GM21576 (cell line): Measurements from ENCODE around the gene KCNT2.
"Not testable (repeated sequence)": the region's sequence is repeated elsewhere in the genome, so short reads cannot be mapped to it uniquely, and the experiment has no call there.

Experiments
- ATAC-seq: cut with Tn5 transposase; IDR thresholded peaks from one replicate; pipeline ENCODE4 v1.9.1; 2021; ENCODE audit warnings: mild to moderate bottlenecking, moderate library complexity; ENCODE audit not compliant: unreplicated experiment

The KCNT2 gene

DNA sequence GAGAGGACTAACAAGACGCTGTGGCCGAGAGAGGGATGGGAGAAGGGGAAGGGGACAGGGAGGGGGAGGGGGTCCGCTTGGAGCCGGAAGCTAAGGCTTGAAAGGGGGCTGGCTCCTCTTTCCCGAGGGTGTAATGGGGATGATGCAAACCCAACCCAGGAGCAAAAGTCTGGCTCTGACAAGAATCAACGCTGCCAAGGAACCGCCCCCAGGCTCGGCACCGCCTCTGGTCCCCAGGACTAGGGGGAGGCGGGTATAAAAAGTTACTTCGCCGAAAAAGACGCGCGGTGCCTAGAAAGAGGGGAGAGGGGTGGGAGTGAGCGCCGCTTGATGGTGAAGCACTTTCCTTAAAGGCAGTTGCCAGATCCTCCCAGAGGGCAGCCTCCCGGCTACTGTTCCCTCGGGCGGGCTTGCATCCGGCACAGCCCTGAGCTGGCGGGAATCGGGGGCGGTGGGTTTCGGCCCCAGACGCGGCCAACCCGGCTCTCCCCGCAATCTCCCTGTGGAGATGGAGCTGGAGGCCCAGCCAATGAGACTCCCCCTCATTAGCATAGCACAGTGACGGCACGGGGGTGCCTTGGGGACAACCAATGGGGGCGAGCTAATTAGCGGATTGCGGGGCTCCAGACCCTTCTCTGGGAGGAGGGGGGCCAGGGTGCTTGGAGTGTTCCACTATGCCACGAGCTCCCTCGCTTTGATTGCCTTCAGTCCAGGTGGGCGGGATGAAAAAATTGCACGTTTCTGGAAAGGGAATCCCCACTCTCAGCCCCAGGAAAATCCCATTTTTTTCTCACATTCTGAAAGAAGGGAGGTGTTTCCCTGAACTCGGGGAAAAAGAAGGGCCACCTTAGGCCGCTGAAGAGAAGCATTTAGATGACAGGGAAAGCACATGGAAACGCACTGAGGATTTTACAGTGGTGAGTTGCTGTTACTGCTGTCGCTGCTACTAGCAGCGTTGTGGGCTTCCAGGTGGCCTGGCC is at the start of gene KCNT2:
Gene KCNT2 (minus strand): TSS at position 51 of the 980 bp plus-strand sequence. CDS start 131 bp downstream, outside the sequence.
- ATAC-seq: no peak

DNA sequence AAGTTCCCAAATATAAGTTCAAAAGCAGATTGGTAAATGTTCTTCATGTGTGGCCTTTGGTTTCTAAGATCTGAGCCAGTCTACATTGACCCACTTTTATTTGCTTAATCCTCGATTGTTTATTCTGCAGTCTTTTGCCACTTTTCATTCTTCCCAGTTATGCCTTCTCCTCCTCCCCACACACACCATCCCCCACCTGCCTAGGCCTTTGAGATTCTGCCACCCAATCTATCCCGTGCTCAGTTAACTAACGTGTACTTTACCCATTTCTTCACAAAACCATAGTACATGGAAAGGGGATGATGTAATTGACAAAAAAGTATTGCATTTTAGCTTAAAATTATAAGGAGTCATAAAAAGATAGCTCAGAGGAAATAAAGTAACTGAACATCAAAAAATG is 47.3 kb upstream of the KCNT2 start:
- ATAC-seq: no peak

DNA sequence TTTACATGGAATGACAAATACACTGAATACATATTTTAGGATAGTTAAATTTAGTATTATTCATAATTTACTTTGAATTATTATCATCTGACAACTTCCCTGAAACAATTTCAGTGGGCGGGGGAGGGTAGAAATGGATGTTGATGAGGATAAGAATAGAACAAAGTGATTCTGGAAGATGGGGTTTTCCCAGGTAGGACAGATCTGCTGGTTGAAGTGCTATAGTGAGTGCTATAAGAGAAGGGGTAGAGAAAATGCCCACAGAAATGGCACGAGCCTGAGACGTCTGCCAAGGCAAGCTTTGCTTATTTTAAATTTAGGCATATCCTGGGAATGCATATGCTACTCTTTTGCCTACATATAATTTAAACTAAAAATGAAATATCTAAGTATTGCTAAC is 46.8 kb upstream of the KCNT2 start:
- ATAC-seq: no peak

DNA sequence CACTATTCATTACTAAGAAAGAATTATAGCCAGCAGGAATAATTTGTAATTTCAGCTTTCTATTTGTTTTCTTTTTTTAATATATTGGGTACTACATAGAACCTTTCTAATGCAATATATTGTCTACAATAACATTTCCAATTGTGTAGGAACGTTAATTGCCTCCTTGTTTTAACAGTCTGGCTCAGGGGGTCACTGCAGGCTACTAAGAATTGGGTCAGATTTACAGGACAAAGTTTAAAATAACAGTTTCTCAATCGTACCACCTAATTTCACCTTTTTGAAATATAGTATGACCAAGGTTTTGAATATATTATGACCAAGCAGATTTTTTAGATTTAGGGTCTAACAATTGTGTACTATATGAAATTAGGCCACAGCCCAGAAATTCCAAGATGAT is 46.0 kb upstream of the KCNT2 start:
- ATAC-seq: no peak

DNA sequence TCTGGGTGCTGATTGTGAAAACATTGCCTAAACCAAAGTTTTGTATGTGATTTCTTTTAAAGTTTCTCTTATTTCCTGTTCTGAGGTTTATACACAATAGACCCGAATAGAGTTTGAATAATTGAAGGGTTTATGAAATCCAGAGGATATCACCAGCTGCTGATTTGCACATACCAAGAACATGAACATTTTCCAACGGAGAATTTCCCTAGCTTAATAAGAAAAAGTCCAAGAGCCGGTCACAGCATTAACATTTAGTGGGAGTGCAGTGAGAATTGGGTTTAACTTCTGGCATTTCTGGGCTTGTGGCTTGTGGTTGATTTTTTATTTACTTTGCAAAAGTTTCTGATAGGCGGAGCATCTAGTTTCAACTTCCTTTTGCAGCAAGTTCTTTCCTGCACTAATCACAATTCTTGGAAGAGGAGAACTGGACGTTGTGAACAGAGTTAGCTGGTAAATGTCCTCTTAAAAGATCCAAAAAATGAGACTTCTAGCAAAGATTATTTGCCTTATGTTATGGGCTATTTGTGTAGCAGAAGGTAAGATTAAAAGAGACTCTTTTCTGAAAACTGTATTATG is 43.5 kb upstream of the KCNT2 start, which contains the start of gene CFH:
Gene CFH (plus strand): TSS at position 407 of the 579 bp plus-strand sequence. CDS start 75 bp downstream, at position 482.
- ATAC-seq: no peak

DNA sequence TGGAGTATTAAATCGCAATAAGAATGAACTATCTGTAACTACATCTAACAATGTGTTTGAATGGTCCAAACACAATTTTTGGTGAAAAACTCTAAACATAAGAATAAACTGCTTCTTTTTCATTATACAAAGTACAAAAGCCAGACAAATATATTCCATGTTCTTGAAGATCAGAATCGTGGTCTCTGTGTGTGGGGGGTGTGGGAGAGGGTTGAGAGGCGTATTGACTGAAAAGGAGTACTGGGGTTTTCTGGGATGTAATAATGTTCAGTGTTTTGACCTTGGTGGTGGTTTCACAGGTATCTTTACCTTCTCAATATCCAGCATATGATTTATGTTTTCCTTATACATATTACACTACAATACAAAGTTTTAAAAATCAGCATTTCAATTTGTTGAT is 42.8 kb upstream of the KCNT2 start:
- ATAC-seq: no peak

DNA sequence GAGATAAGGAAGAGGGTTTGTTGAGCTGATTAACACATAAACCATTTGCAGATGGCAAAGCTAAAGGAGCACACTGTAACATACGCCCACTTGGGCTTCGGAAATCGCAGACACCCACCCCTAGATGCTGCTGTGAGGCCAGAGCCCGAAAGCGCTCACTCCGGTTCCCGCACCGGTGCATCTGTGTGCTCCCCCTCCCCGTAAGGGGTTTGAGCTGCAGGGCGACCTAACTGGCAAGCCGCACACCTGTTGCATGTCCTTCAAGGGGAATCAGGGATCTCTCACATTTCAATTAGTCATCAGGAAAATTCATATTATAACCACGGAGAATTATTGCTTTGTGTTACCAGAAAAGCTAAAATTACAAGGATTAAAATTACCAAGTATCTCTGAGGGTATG is 42.2 kb upstream of the KCNT2 start:
- no peak for ATAC-seq

DNA sequence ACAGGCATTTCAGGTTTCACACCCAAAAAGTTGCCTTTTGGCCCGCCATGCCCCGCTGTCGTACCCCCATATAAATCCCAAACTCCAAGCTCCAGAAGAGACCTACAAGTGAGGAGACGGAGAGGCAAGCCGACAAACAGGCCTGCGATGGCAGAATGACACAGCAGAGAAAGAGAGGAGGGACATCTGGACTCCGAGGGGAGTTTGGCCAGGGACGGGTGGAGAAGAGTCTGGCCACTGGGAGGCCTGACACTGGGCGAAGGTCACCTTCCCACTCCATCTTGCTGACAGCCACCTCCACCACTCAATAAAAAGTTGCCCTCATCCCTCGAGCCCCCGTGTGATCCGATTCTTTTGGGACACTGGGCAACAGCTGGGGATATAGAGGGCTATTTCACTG is 41.8 kb upstream of the KCNT2 start:
- no peak for ATAC-seq

DNA sequence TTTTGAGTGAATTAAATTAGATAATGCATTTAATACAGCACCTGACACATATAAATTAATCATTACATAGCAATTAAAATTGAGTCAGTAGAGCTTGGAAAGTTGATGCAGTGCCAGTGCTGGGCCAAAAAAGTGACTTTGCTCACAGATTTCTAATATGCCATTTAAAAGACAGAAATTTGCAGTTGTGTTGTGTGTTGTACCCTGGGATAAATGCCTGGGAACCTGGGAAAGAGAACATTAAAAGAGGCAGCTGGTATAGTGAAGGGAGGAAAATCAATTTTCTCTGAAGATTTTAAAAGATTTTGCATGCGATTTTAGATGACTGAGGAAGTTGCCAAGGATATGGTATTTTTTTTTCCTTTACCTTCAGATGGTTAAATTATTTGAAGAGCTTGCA is 32.7 kb upstream of the KCNT2 start:
- no peak for ATAC-seq

DNA sequence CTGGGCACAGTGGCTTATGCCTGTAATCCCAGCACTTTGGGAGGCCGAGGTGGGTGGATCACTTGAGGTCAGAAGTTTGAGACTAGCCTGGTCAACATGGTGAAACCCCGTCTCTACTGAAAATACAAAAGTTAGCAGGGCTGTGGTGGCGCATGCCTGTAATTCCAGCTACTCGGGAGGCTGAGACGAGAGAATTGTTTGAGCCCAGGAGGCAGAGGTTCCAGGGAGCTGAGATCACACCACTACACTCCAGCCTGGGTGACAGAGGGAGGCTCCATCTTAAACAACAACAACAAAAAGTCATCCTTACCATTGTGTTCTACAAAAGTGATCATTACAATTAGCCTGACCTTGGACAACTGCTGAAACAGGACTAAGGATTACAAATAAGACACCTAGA is 31.1 kb upstream of the KCNT2 start:
- ATAC-seq: not testable (repeated sequence)

DNA sequence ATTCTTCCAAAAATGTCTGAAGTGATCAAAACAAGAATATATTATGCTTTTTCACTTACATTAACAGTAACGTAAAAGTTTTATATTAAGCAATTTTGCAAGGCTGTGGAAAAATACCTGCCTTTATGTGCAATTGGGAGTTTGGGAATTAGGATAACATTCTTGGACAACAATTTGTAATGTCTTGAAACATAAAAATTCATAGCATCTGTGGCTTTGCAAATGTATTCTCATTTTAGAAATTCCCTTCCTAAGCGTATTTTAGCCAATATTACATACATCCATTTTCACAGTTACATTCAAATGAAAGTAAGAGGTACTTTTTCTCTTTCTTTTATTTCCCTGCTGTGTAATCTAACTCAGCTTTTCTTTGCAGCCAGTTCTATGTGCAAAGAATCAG is 30.2 kb upstream of the KCNT2 start:
- ATAC-seq: no peak

DNA sequence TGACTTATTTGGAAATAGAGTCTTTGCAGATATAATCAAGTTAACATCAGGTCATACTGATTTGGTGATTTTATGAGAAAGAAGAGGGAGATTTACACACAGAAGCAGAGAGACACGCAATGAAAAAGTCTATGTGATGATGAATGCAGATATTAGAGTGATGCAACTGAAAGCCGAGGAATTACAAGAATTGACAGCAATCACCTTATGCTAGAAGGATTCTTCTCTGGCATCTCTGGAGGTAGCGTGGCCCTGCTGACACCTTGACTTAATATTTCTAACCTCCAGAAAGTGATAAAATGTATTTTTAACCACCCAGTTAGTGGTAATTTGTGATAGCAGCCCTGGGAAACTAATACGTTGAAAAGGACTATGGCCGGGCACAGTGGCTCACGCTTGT is 29.4 kb upstream of the KCNT2 start:
- no peak for ATAC-seq

DNA sequence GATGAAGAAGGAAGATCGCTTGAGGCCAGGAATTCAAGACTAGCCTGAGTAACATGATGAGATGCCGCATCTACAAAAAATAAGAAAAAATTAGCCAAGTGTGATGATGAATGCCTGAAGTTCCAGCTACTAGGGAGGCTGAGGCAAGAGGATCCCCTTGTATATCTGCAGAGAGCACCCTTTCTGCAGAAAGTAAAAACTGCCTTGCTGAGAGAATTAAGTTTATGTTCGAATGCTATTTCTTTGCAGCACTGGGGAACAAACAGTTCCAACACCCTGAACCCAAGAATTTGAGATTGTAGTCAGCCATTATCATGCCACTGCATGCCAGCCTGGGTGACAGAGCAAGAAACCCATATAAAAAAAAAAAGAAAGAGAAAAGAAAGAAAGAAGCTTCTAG is 20.6 kb upstream of the KCNT2 start:
- no peak for ATAC-seq

DNA sequence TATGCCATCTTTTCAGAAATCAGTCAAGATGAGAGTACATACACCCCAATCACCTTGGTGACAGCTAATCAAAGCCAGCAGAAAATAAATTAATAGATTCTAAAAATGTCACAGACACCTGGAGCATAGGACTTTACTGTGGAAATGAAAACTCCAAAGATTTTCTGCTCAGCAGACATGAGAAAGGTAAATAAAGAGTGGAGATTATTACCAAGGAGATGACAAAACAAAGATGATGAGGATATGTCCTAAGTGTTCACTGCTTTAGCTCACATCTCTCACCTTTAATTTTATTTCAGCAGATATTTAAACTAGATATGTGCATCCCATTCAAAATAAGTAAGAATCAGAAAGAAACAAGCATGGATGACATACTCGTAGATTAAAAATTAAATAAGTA is 14.8 kb upstream of the KCNT2 start:
- ATAC-seq: no peak

DNA sequence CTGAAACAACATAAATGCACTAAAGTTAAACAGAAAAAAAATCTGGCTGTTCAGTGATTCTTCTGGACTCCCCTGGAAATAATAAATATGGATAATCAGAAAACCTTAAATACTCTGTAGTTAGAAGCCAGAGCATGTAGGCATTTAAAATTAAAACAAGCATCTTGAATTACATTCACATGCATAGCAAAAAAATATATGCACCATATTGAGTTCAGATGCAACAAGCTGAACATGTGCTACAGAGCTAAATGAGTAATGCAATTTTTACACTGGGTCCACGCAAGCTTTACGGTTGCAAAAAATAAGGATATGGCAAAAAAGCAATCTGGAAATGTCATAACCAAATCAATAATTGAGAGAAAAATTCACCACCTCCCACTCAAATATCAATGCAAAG is 11.5 kb upstream of the KCNT2 start:
- ATAC-seq: no peak

DNA sequence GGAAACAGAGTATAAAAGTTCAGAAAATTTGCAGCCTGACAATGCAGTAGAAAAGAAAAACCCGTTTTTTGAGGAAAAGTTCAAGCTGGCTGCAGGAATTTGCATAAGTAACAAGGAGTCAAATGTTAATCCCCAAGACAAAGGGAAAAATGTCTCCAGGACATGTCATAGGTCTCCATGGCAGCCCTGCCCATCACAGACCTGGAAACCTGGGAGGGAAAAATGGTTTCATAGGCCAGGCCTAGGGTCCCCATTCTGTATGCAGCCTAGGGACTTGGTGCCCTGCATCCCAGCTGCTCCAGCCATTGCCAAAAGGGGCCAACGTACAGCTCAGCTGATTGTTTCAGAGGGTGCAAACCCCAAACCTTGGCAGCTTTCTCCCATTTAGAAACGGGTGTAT is 3.6 kb upstream of the KCNT2 start:
- no peak for ATAC-seq

DNA sequence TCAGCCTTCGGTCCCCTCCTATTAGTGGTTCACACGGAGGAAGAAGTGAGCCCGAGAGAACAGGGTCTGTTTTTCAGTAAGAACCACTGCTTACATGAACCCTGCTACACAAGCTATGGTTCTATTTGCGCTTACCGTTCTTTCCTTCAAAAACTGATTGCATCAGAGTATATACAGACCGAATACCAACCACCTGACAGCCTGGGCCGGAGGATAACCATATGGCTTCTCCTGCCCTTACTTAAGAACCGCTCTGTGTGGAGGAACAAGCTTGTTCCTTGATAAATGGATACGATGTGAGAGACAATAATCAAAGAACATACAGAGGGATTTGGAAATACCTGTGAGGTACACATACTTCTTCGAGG is 1.1 kb upstream of the KCNT2 start:
- ATAC-seq: no peak

DNA sequence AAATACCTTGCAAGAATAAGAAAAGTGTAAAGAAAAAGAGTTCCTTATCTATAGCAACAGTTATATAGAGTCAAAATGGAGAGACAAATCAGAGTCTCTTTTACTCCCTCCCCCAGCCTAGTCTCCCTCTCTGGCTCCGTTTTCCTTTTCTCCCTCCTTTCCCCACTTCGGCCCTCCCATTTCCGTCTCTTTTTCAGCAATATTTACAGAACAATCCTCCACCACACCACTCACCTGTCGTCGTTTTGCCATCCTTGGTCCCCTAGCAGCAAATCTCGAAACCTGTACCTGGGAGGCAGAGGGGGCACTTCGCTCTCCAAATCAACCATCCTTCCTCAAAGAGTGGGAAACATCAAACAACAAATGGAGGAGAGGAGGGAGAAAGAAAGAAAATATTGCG is 259 bp downstream of the KCNT2 start:
- no peak for ATAC-seq

DNA sequence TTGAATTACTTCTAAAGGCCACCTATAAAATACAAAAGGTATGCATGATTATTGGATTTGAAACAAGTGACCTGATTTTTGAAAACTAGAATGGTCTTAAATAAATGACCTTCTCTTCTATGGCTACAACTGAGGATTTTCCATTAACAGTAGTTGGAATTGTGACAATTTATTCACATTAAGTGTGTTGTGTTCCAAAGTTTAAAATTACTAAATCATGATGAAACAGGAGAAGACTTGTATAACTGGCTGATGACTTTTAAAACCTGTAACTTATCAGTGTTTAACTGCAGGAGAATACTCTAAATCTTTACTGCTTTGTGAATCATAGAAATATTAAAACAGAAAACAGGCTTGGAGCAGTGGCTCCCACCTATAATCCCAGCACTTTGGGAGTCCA is 4.6 kb downstream of the KCNT2 start:
- no peak for ATAC-seq

DNA sequence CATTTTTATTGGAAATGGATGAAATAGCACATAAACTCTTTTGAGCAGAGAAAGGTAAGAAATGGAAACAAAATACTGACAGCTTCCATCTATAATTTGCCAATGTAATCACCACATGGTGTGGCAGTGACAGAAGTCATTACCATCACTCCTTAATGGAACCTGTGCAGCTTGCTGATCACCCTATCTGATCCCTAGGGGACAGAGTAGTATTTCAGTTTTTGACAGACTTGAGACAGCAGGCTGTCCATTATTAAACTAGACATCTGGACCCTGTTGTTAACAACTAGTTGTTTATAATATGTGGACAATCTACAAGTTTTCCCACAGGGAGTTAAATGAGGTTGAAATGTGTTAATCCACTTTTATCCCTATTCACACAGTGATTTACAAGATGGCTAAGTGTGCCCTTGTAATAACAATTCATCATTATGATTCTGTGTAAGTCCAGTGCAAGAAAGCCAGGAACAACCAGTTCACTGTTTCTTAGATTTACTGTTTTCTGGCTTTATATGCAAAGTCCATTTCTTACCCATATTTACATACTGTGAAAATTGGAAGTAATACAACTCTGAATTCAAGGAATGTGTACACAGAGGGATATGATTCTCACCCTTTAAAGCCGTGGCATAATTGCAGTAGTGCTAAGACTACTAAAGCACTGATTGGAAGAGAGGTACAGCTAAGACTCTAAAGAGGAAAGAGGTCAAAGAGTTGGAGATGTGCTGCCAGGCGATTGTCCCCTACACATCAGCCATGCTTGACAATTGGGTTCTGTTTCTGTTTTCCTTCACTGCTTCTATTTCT is 9.1 kb downstream of the KCNT2 start:
- ATAC-seq: no peak

DNA sequence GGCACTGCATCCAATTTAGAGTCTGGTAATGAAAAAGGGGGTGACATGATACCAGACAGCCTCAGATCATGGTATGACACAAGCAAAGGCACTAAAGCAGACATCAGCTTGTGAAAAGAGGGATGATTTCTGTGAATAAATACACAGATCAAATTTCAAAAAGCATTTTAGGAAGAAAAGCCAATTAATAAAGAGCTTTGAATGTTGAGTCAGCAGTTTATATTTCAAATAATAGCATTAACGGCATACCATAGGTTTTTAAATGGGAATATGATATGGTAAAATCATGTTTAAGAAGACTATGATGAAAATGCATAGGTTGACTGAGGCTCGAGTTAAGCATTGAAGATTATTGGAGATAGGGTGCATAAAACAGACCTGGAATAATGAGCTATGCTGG is 13.5 kb downstream of the KCNT2 start:
- no peak for ATAC-seq

DNA sequence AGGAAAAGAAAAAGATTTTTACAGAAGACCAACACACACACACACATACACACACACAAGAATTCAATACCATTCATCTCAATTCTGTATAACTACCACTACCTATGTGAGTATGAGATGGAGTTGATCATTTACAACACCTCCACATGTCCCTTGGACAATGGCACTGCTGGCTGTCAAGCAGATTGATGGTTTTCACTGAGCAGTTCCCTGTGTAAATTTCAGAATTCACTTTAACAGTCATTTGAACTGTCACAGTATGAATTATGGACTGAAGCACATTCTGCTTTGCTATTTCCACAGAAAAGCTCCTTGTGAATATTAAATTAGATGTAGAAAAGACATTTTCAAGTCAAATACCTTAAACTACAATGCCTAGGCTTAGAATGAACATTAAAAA is 14.3 kb downstream of the KCNT2 start:
- ATAC-seq: no peak
